ENCODE results near the gene FAM200A.

- no peak for TF ChIP-seq CTCF (conservative IDR thresholded peaks at IDR 0.05; ENCODE audit: low read depth, low read length)
- TF ChIP-seq POLR2A (IDR thresholded peaks at IDR 0.05; ENCODE audit: low read depth, low read length) = no peak
- no peak for TF ChIP-seq SMC3 (IDR thresholded peaks at IDR 0.05; ENCODE audit: low read depth, low read length)
- TF ChIP-seq BHLHE40 (IDR thresholded peaks at IDR 0.05; ENCODE audit: low read depth, low read length) = no peak
- no peak for TF ChIP-seq CEBPB (IDR thresholded peaks at IDR 0.05; ENCODE audit: low read depth, low read length)
- TF ChIP-seq, protein P1, sequence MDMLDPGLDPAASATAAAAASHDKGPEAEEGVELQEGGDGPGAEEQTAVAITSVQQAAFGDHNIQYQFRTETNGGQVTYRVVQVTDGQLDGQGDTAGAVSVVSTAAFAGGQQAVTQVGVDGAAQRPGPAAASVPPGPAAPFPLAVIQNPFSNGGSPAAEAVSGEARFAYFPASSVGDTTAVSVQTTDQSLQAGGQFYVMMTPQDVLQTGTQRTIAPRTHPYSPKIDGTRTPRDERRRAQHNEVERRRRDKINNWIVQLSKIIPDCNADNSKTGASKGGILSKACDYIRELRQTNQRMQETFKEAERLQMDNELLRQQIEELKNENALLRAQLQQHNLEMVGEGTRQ (IDR thresholded peaks at IDR 0.05; ENCODE audit: low read depth, low read length) = no peak
Observed at GRCh38 chr7:99571768-99572167, 19.9 kb upstream of the FAM200A start.

Data from IMR-90 (cell line).